Gastrocnemius medialis (tissue), 4 donors: ENCODE measurements around the gene SPEN. TPM values are rescaled to one million over a fixed set of nuclear protein-coding genes. Genes with fewer than 3 reads are reported as not detected.

Source experiments
- ATAC-seq, 2 donors: fragments of 150-250 bp; one replicate each; pipeline ENCODE4 v1.9.1; 2016
- DNase-seq, 2 donors: peaks; one replicate each; pipeline ENCODE4 v3.0.0-alpha.2; 2019
- H3K27ac ChIP-seq, 4 donors: fragments of 200-600 bp; sonication (generic); 1 replicate in 1 of 4; 2 replicates in 3 of 4; pipeline ENCODE4 v1.5.1; 2016 to 2018; ENCODE audit warnings: mild to moderate bottlenecking in 2 of 4, moderate library complexity in 1 of 4
- H3K27me3 ChIP-seq, 3 donors: fragments of 200-600 bp; sonication (generic) in 2 of 3; 1 replicate in 1 of 3; 2 replicates in 2 of 3; pipeline versions ENCODE4 v1.5.1 to v1.6.0; 2016 to 2019; ENCODE audit warnings: mild to moderate bottlenecking in 1 of 3, moderate library complexity in 1 of 3
- H3K36me3 ChIP-seq, 2 donors: fragments of 200-600 bp; sonication (generic) in 1 of 2; one replicate each; pipeline ENCODE4 v1.5.1; 2017 to 2018
- H3K4me1 ChIP-seq, 2 donors: fragments of 200-600 bp; sonication (generic) in 1 of 2; one replicate each; pipeline ENCODE4 v1.5.1; 2016 to 2017; ENCODE audit warnings: mild to moderate bottlenecking in 2 of 2
- H3K4me3 ChIP-seq, 4 donors: fragments of 200-600 bp; sonication (generic) in 3 of 4; 1 replicate in 1 of 4; 2 replicates in 3 of 4; pipeline ENCODE4 v1.5.1; 2016 to 2019; ENCODE audit warnings: mild to moderate bottlenecking in 2 of 4
- H3K9me3 ChIP-seq, 3 donors: fragments of 200-600 bp; sonication (generic) in 2 of 3; 1 replicate in 1 of 3; 2 replicates in 2 of 3; pipeline ENCODE4 v1.5.1; 2016 to 2019
- CTCF ChIP-seq, 5 experiments: fragments of 450-650 bp in 3 of 5; fragments of 200-600 bp in 2 of 5; sonication (generic) in 2 of 5; IDR thresholded peaks in 4 of 5; conservative IDR thresholded peaks in 1 of 5; 1 replicate in 4 of 5; 2 replicates in 1 of 5; pipeline ENCODE4 v1.5.1; 2016 to 2019; ENCODE audit warnings: antibody characterized with exemption in 5 of 5, mild to moderate bottlenecking in 3 of 5, moderate library complexity in 3 of 5
- POLR2A ChIP-seq, 2 donors: fragments of 450-650 bp; IDR thresholded peaks; one replicate each; pipeline ENCODE4 v1.6.1; 2017; ENCODE audit warnings: antibody characterized with exemption in 2 of 2, mild to moderate bottlenecking in 2 of 2, moderate library complexity in 2 of 2
- in situ Hi-C, 4 donors: fragments of 200-750 bp; cut with MboI; loops; one replicate each; pipeline versions ENCODE4 v1.15.0 to v1.8.0; 2017; ENCODE audit warnings: low sequenced_read_pairs in 4 of 4
- intact Hi-C: fragments of 100-400 bp; cut with DNase I; formaldehyde crosslinking; loops from one replicate; pipeline ENCODE4 v1.15.1; 2023; ENCODE audit warnings: low total_unique reads
- total RNA-seq, 4 donors: library from RNA; depleted of rRNA; stranded (reverse); fragments of >200 nt; gene quantifications; one replicate each; pipeline versions ENCODE4 v1.1.0 to v1.2.3, GENCODE V29; 2016

Gene SPEN
- total RNA-seq, 4 donors from 2014 or later = 21.7 to 55.5 (median 38.0) TPM

GRCh38 chr1:15958111-15958510 is 110.6 kb downstream of the SPEN start:
- intact Hi-C loops = no loop called here
- no peak overlapping the region for H3K27ac ChIP-seq
- H3K4me1 ChIP-seq = peaks cover 27 to 32% of the 10 kb centered on the region in 2 donors
- H3K9me3 ChIP-seq = no peaks in the 10 kb centered on the region
- no peaks in the 10 kb centered on the region for H3K27me3 ChIP-seq
- in situ Hi-C loops = loop anchor here in 1 of 4 donors (25.0 kb wide), 1 partner anchor 146 kb away; the partner anchor contains the start of gene UQCRHL
- H3K36me3 ChIP-seq = no peaks in the 10 kb centered on the region
- TF ChIP-seq POLR2A (IDR thresholded peaks at IDR 0.05) (no peak), CTCF (IDR thresholded peaks at IDR 0.05 in 4 of 5, conservative IDR thresholded peaks at IDR 0.05 in 1 of 5) (no peak)
- no peak for DNase-seq
- H3K4me3 ChIP-seq = no peak overlapping the region
- no peak for ATAC-seq

GRCh38 chr1:15958793-15959192 is 111.3 kb downstream of the SPEN start:
- Histone ChIP-seq H3K36me3 (no peaks in the 10 kb centered on the region), H3K4me1 (peaks cover 20 to 31% of the 10 kb centered on the region in 2 donors), H3K27me3 (no peaks in the 10 kb centered on the region), H3K27ac (peak overlapping the region in 1 of 4 donors; percentile 12), H3K4me3 (no peak overlapping the region), H3K9me3 (no peaks in the 10 kb centered on the region)
- intact Hi-C loops (no loop called here), in situ Hi-C loops (loop anchor here in 1 of 4 donors (25.0 kb wide), 1 partner anchor 146 kb away; the partner anchor contains the start of gene UQCRHL)
- ATAC-seq (no peak), DNase-seq (no peak)
- TF ChIP-seq POLR2A (IDR thresholded peaks at IDR 0.05) (no peak), CTCF (IDR thresholded peaks at IDR 0.05 in 4 of 5, conservative IDR thresholded peaks at IDR 0.05 in 1 of 5) (no peak)

- in situ Hi-C loops = loop anchor here in 1 of 4 donors (25.0 kb wide), 1 partner anchor 147 kb away; the partner anchor contains the start of gene UQCRHL
- Histone ChIP-seq H3K4me1 (peaks cover 19 to 27% of the 10 kb centered on the region in 2 donors), H3K9me3 (no peaks in the 10 kb centered on the region), H3K27me3 (no peaks in the 10 kb centered on the region), H3K27ac (no peak overlapping the region), H3K4me3 (no peak overlapping the region), H3K36me3 (no peaks in the 10 kb centered on the region)
- DNase-seq (no peak), ATAC-seq (no peak)
- intact Hi-C loops = no loop called here
- no peak for TF ChIP-seq POLR2A (IDR thresholded peaks at IDR 0.05)
Measured at GRCh38 chr1:15959424-15959823, 111.9 kb downstream of the SPEN start.

- Histone ChIP-seq H3K27ac (no peak overlapping the region), H3K36me3 (no peaks in the 10 kb centered on the region), H3K27me3 (no peaks in the 10 kb centered on the region), H3K9me3 (no peaks in the 10 kb centered on the region), H3K4me1 (peaks cover 19 to 28% of the 10 kb centered on the region in 2 donors), H3K4me3 (no peak overlapping the region)
- intact Hi-C loops = no loop called here
- TF ChIP-seq CTCF (IDR thresholded peaks at IDR 0.05 in 4 of 5, conservative IDR thresholded peaks at IDR 0.05 in 1 of 5) (no peak), POLR2A (IDR thresholded peaks at IDR 0.05) (no peak)
- no peak for DNase-seq
- no peak for ATAC-seq
- in situ Hi-C loops = loop anchor here in 1 of 4 donors (25.0 kb wide), 1 partner anchor 148 kb away; the partner anchor contains the start of gene UQCRHL
Measured at GRCh38 chr1:15959827-15960446, 112.4 kb downstream of the SPEN start.

- H3K27me3 ChIP-seq = no peaks in the 10 kb centered on the region
- H3K9me3 ChIP-seq = no peaks in the 10 kb centered on the region
- DNase-seq (no peak), ATAC-seq (no peak)
- no peaks in the 10 kb centered on the region for H3K36me3 ChIP-seq
- in situ Hi-C loops = loop anchor here in 1 of 4 donors (25.0 kb wide), 1 partner anchor 149 kb away; the partner anchor contains the start of gene UQCRHL
- intact Hi-C loops = no loop called here
- H3K4me3 ChIP-seq = no peak overlapping the region
- H3K4me1 ChIP-seq = peaks cover 25 to 36% of the 10 kb centered on the region in 2 donors
- TF ChIP-seq POLR2A (IDR thresholded peaks at IDR 0.05) (no peak), CTCF (IDR thresholded peaks at IDR 0.05 in 4 of 5, conservative IDR thresholded peaks at IDR 0.05 in 1 of 5) (no peak)
- H3K27ac ChIP-seq = no peak overlapping the region
Measured at GRCh38 chr1:15960808-15961207, 113.3 kb downstream of the SPEN start.
